ENCODE measurements around the gene SLC14A1. TPM values are rescaled to one million over a fixed set of nuclear protein-coding genes. Genes with fewer than 3 reads are reported as not detected.

SLC14A1 gene
- total and polyA plus RNA-seq, 2 of the 8 experiments (the other 6 are each of a cell fraction or from before 2014, with no cell fraction given), result 0.18 TPM; not detected in 1

- Histone ChIP-seq H2BK20ac (ENCODE audit: low read length) (peak overlapping the region; percentile 61; the same call in 1 of the 2 replicates), H4K5ac (ENCODE audit: insufficient read length, low read depth, low read length) (no peak overlapping the region), H3K18ac (ENCODE audit: extremely low read depth, low read length) (no peak overlapping the region), H3K9me3 (ENCODE audit: insufficient read depth in 2 of 2, low read depth in 1 of 2, low read length in 1 of 2) (no peaks in the 10 kb centered on the region), H3K4me3 (ENCODE audit: extremely low read depth in 1 of 4, insufficient read depth in 2 of 4, low read depth in 3 of 4, low read length in 4 of 4) (no peak overlapping the region), H4K8ac (ENCODE audit: extremely low read depth, insufficient read depth, low read length) (no peak overlapping the region), H2BK12ac (ENCODE audit: low read depth, low read length) (no peak overlapping the region), H3K14ac (ENCODE audit: insufficient read length) (no peak overlapping the region), H2BK15ac (ENCODE audit: low read length) (no peak overlapping the region), H4K91ac (replicated peaks; ENCODE audit: insufficient read length, low read length) (no peak overlapping the region), H3K4me2 (ENCODE audit: insufficient read depth in 1 of 2, low read depth in 2 of 2, low read length in 2 of 2) (no peak overlapping the region), H3K27me3 (replicated peaks in 1 of 4; ENCODE audit: control insufficient read depth in 3 of 4, extremely low read depth in 1 of 4, insufficient read depth in 3 of 4, low read length in 3 of 4) (no peaks in the 10 kb centered on the region), H3K4me1 (replicated peaks in 1 of 4; ENCODE audit: control insufficient read depth in 3 of 4, insufficient read depth in 4 of 4, low read length in 3 of 4) (peaks cover 0 to 4% (median 0%) of the 10 kb centered on the region in 4 experiments; a peak in 1 of 7 replicates), H3K79me2 (ENCODE audit: control insufficient read depth in 1 of 2, insufficient read depth in 2 of 2, low read length in 2 of 2) (no peaks in the 10 kb centered on the region), H2BK5ac (ENCODE audit: low read depth, low read length) (no peak overlapping the region), H3K23me2 (ENCODE audit: low read depth, low read length) (no peaks in the 10 kb centered on the region), H3K56ac (replicated peaks; ENCODE audit: insufficient read length, low read depth, low read length) (no peak overlapping the region), H2AK5ac (ENCODE audit: low read depth, low read length) (no peak overlapping the region), H3K23ac (ENCODE audit: insufficient read length) (no peak overlapping the region), H2BK120ac (replicated peaks; ENCODE audit: low read depth, low read length) (no peak overlapping the region), H3K36me3 (ENCODE audit: control insufficient read depth in 2 of 4, insufficient read depth in 4 of 4, low read length in 3 of 4) (no peaks in the 10 kb centered on the region; a peak in 1 of 8 replicates), H3K9ac (replicated peaks in 1 of 4; ENCODE audit: extremely low read depth in 1 of 4, low read depth in 3 of 4, low read length in 3 of 4) (no peak overlapping the region), H2AFZ (ENCODE audit: low read length) (no peak overlapping the region), H3K4ac (replicated peaks; ENCODE audit: insufficient read length, low read depth, low read length) (no peak overlapping the region), H3K79me1 (ENCODE audit: low read depth, low read length) (no peaks in the 10 kb centered on the region), H3K27ac (ENCODE audit: low read depth, low read length) (no peak overlapping the region), H4K20me1 (replicated peaks in 1 of 2; ENCODE audit: control insufficient read depth in 1 of 2, insufficient read depth in 2 of 2, low read length in 2 of 2) (no peaks in the 10 kb centered on the region)
- CTCF ChIA-PET (ENCODE audit: partially characterized antibody), result interaction anchor here (1.1 to 10.5 kb wide), 8 partner anchors 9 to 152 kb away, joined by 3 to 143 read pairs (median 9); no protein-coding TSS in a partner anchor
- TF ChIP-seq ASH2L (IDR thresholded peaks at IDR 0.05; ENCODE audit: low read length) (no peak), JUND (IDR thresholded peaks at IDR 0.05; ENCODE audit: low read length) (no peak), USF2 (IDR thresholded peaks at IDR 0.05; ENCODE audit: low read length) (no peak), SAP30 (IDR thresholded peaks at IDR 0.05; ENCODE audit: insufficient read depth, insufficient replicate concordance, low read length) (no peak)
- FAIRE-seq, result no peak
- POLR2A ChIA-PET (ENCODE audit: partially characterized antibody), result no interaction called here
- no peak for DNase-seq (ENCODE audit: low read depth in 1 of 2, low spot score in 2 of 2)
- WGBS, 2 experiments (ENCODE audit: extremely low coverage in 1 of 2, insufficient coverage in 1 of 2, insufficient read length in 1 of 2, insufficient replicate concordance in 2 of 2, low coverage in 1 of 2, low lambda C conversion rate in 2 of 2, missing lambda C conversion rate in 1 of 2), result 91% methylated on average over 3 of the region's 3 CpGs; no CpG with 5 or more reads in 1 of the 2 experiments
Measured at GRCh38 chr18:45726603-45727002, 2.6 kb downstream of the SLC14A1 start.
